SIG-M5 (cell line): Measurements from ENCODE around the gene TAGLN2.

Experiments
- DNase-seq: peaks from one replicate; lab custom pipeline; 2025; lab: John Stamatoyannopoulos, UW

The TAGLN2 gene

DNA sequence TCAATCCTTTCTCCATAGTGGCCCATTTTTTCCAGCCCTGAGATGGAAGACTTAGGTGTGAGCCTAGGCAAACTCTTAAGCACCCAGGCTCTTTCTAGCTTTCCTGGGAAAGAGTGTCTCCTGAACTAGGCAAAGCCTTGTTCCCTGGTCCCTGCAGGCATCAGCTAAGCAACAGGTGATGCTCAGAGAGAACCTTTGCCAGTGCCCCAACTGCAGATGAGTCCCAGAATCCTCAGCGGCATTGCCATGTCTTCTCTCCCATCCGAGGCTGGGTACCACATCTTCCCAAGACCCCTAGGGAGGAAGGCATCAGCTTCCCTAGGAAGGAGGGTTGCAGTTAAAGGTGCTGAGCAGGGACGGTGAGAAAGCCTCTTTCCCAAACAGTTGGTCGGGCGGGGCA, 54.6 kb downstream of the TAGLN2 start:
- DNase-seq = no peak

GRCh38 chr1:159869607-159870006, 55.7 kb downstream of the TAGLN2 start:
- DNase-seq = no peak

- DNase-seq = no peak
Measured at GRCh38 chr1:159869173-159869572, 56.1 kb downstream of the TAGLN2 start.

- no peak for DNase-seq
Measured at GRCh38 chr1:159868766-159869165, 56.5 kb downstream of the TAGLN2 start.
